ENCODE measurements around the gene PAX9.
A peak's percentile ranks its signal among the peaks of the same experiment; 100 is the strongest.

The PAX9 gene

DNA sequence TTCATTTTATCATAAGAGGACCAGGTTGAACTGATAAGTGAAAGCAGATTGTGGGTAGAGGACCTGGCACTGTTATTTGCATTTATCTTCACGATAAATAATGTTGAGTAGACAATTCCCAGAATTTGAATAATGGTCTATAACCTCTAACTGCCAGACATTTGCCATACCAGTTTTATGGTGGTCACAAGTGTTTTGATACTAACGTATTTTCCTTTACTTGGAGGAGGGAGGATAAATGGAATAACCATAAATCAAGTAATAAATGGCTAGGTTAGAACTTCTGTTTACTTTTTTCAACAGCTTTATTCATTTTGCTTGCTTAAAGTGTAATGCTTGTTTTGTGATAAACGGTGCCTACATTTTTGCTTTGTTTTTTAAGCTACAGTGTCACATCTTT lies 9.5 kb downstream of the PAX9 start:
- POLR2A ChIA-PET = no interaction called here
- DNase-seq (ENCODE audit: extremely low spot score) = no peak
- TF ChIP-seq FOXK2 (IDR thresholded peaks at IDR 0.05) = no peak
- TF ChIP-seq, protein P1, sequence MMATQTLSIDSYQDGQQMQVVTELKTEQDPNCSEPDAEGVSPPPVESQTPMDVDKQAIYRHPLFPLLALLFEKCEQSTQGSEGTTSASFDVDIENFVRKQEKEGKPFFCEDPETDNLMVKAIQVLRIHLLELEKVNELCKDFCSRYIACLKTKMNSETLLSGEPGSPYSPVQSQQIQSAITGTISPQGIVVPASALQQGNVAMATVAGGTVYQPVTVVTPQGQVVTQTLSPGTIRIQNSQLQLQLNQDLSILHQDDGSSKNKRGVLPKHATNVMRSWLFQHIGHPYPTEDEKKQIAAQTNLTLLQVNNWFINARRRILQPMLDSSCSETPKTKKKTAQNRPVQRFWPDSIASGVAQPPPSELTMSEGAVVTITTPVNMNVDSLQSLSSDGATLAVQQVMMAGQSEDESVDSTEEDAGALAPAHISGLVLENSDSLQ (IDR thresholded peaks at IDR 0.05) = peak; percentile 79
- CTCF ChIA-PET = no interaction called here

DNA sequence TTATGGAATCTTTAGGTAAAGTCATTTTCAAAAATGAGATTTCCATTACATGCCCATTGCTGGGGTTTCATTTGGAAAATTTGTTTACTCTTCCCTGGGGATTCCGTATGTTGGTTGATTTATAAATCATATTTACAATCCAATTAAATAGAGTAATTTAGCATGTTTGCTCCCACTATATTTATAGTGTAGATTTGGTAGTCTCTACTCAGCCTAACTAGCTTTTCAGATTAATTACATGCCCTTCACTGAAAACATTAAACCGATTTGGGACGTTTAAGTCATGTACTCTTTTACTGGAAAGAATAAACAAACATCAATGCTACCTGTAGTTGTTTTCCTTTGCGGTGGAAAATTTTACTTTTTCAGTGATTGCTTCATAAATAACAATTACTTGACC lies 10.4 kb downstream of the PAX9 start:
- DNase-seq (ENCODE audit: extremely low spot score) = no peak
- CTCF ChIA-PET = no interaction called here
- POLR2A ChIA-PET = no interaction called here
- TF ChIP-seq FOXK2 (IDR thresholded peaks at IDR 0.05) (no peak), FOXM1 (IDR thresholded peaks at IDR 0.05; ENCODE audit: borderline replicate concordance) (no peak), CTBP1 (IDR thresholded peaks at IDR 0.05; ENCODE audit: borderline replicate concordance) (0 out of 2 replicates have a peak, but pooled peaks have one; percentile 16), SUZ12 (IDR thresholded peaks at IDR 0.05) (no peak), LEF1 (IDR thresholded peaks at IDR 0.05; ENCODE audit: borderline replicate concordance) (no peak), TARDBP (IDR thresholded peaks at IDR 0.05) (no peak), ELF4 (IDR thresholded peaks at IDR 0.05) (no peak), BHLHE40 (IDR thresholded peaks at IDR 0.05; ENCODE audit: borderline replicate concordance) (no peak), HDGF (IDR thresholded peaks at IDR 0.05; ENCODE audit: borderline replicate concordance) (no peak), NFRKB (IDR thresholded peaks at IDR 0.05) (no peak), L3MBTL2 (conservative IDR thresholded peaks at IDR 0.05) (no peak), FOXA1 (IDR thresholded peaks at IDR 0.05) (no peak), ARNT (IDR thresholded peaks at IDR 0.05) (no peak), ZNF384 (IDR thresholded peaks at IDR 0.05) (no peak), SP1 (IDR thresholded peaks at IDR 0.05) (no peak)
- TF ChIP-seq, protein P1 (IDR thresholded peaks at IDR 0.05) = peak; percentile 75

DNA sequence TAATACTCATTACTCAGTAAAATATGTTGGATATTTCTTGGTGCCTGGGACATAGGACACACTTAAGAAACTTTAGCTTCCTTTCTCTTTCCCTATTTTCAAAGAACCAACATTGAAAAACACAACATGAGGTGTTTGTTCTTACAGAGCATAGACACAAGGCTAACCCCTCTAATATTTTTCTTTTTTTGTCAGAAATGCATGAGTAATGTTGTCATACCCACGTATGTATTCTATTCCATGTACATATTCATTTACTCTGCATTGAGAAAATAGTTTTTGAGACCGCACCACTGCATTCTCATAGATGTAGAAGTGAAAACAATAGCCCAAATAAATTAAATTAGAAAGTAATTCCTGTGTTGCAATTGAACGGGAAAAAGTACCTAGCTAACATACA lies 13.0 kb downstream of the PAX9 start:
- CTCF ChIA-PET = no interaction called here
- no peak for DNase-seq (ENCODE audit: extremely low spot score)
- POLR2A ChIA-PET = no interaction called here
- TF ChIP-seq SUZ12 (IDR thresholded peaks at IDR 0.05) = no peak
- no peak for TF ChIP-seq FOXA1 (IDR thresholded peaks at IDR 0.05)
- no peak for TF ChIP-seq HDGF (IDR thresholded peaks at IDR 0.05; ENCODE audit: borderline replicate concordance)
- TF ChIP-seq FOXM1 (IDR thresholded peaks at IDR 0.05; ENCODE audit: borderline replicate concordance) = no peak
- no peak for TF ChIP-seq BHLHE40 (IDR thresholded peaks at IDR 0.05; ENCODE audit: borderline replicate concordance)
- TF ChIP-seq ARNT (IDR thresholded peaks at IDR 0.05) = no peak
- TF ChIP-seq NFRKB (IDR thresholded peaks at IDR 0.05) = no peak
- no peak for TF ChIP-seq FOXK2 (IDR thresholded peaks at IDR 0.05)
- TF ChIP-seq ELF4 (IDR thresholded peaks at IDR 0.05) = no peak
- no peak for TF ChIP-seq ZNF384 (IDR thresholded peaks at IDR 0.05)
- TF ChIP-seq L3MBTL2 (conservative IDR thresholded peaks at IDR 0.05) = no peak
- no peak for TF ChIP-seq CTBP1 (IDR thresholded peaks at IDR 0.05; ENCODE audit: borderline replicate concordance)
- no peak for TF ChIP-seq LEF1 (IDR thresholded peaks at IDR 0.05; ENCODE audit: borderline replicate concordance)

DNA sequence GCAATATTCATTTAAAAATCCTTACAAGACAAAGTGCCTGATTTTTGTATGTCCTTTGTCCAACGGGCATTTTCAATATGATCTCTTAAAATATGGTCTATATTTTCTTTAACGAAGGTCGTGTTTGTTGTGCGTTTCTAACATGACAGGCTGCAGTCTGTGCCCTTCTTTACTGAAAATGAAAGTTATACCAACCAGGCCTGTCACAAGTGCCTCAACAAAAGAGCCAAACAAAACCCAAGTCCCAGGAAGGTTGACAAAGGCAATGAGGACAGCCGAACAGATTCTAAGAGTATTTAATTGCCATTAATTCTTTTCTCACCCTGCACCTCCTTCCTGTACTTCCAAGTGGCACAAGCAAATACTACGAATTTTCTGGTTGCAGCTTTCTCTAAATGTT lies 13.9 kb downstream of the PAX9 start:
- DNase-seq (ENCODE audit: extremely low spot score) = no peak
- ChIA-PET CTCF (no interaction called here), POLR2A (no interaction called here)
- TF ChIP-seq CTBP1 (IDR thresholded peaks at IDR 0.05; ENCODE audit: borderline replicate concordance) = no peak
- TF ChIP-seq FOXK2 (IDR thresholded peaks at IDR 0.05) = no peak
- TF ChIP-seq FOXM1 (IDR thresholded peaks at IDR 0.05; ENCODE audit: borderline replicate concordance) = no peak
- TF ChIP-seq FOXA1 (IDR thresholded peaks at IDR 0.05) = no peak
- TF ChIP-seq ZNF384 (IDR thresholded peaks at IDR 0.05) = no peak
- no peak for TF ChIP-seq NFRKB (IDR thresholded peaks at IDR 0.05)
- no peak for TF ChIP-seq HDGF (IDR thresholded peaks at IDR 0.05; ENCODE audit: borderline replicate concordance)
- no peak for TF ChIP-seq SP1 (IDR thresholded peaks at IDR 0.05)
- TF ChIP-seq SUZ12 (IDR thresholded peaks at IDR 0.05) = no peak
- TF ChIP-seq, protein P1 (IDR thresholded peaks at IDR 0.05) = no peak
- no peak for TF ChIP-seq ARNT (IDR thresholded peaks at IDR 0.05)
- TF ChIP-seq ELF4 (IDR thresholded peaks at IDR 0.05) = no peak
- no peak for TF ChIP-seq BHLHE40 (IDR thresholded peaks at IDR 0.05; ENCODE audit: borderline replicate concordance)
- TF ChIP-seq TARDBP (IDR thresholded peaks at IDR 0.05) = no peak
- no peak for TF ChIP-seq LEF1 (IDR thresholded peaks at IDR 0.05; ENCODE audit: borderline replicate concordance)
- no peak for TF ChIP-seq L3MBTL2 (conservative IDR thresholded peaks at IDR 0.05)

DNA sequence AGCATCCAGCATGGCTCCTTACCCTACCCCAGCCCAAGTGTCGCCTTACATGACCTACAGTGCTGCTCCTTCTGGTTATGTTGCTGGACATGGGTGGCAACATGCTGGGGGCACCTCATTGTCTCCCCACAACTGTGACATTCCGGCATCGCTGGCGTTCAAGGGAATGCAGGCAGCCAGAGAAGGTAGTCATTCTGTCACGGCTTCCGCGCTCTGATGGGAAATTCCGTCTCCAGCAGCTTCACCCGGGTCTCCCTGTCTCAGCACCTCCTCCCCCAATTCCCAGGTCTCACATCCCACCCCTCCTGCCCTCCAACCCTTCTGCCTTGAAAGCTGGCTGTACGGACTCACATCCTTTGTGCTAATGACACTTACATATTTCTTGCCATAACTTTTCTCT lies 14.6 kb downstream of the PAX9 start:
- TF ChIP-seq SP1 (IDR thresholded peaks at IDR 0.05) = no peak
- TF ChIP-seq FOXA1 (IDR thresholded peaks at IDR 0.05) = no peak
- DNase-seq (ENCODE audit: extremely low spot score) = no peak
- ChIA-PET POLR2A (no interaction called here), CTCF (no interaction called here)

DNA sequence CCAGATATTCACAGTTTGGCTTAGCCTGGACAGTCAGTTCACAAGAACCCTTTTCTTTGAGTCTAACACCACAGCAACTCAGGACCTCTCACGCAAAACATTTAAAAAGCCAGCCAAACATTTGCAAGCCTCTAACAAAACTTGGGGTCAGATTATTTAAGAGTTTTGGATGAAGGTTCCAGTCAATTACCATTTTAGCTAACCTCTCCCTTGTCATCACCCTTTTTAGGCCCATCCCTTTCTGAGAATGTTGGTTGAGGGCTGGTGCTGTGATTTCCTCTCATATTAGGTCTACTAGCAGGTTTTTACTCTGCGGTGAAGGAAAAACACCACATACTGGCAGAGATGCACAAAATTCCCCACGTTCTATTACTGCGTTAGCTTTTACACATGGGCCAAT lies 20.7 kb downstream of the PAX9 start:
- no peak for DNase-seq (ENCODE audit: extremely low spot score)
- ChIA-PET CTCF (no interaction called here), POLR2A (no interaction called here)
- TF ChIP-seq SP1 (IDR thresholded peaks at IDR 0.05) (no peak), CTBP1 (IDR thresholded peaks at IDR 0.05; ENCODE audit: borderline replicate concordance) (no peak), SUZ12 (IDR thresholded peaks at IDR 0.05) (no peak), HDGF (IDR thresholded peaks at IDR 0.05; ENCODE audit: borderline replicate concordance) (no peak), L3MBTL2 (conservative IDR thresholded peaks at IDR 0.05) (no peak), TARDBP (IDR thresholded peaks at IDR 0.05) (no peak), ZNF384 (IDR thresholded peaks at IDR 0.05) (no peak), NFRKB (IDR thresholded peaks at IDR 0.05) (no peak), FOXA1 (IDR thresholded peaks at IDR 0.05) (no peak), FOXK2 (IDR thresholded peaks at IDR 0.05) (no peak), ARNT (IDR thresholded peaks at IDR 0.05) (no peak), BHLHE40 (IDR thresholded peaks at IDR 0.05; ENCODE audit: borderline replicate concordance) (no peak), FOXM1 (IDR thresholded peaks at IDR 0.05; ENCODE audit: borderline replicate concordance) (no peak)
- TF ChIP-seq, protein P1 (IDR thresholded peaks at IDR 0.05) = no peak

Measured in HEK293T (cell line).